ENCODE measurements around the gene WDR27. TPM values are rescaled to one million over a fixed set of nuclear protein-coding genes. Genes with fewer than 3 reads are reported as not detected.

WDR27 gene
- total and polyA plus RNA-seq, 10 of the 15 experiments (the other 5 are each of a cell fraction or from before 2014, with no cell fraction given): 1.9 to 33.2 (median 19.0) TPM

DNA sequence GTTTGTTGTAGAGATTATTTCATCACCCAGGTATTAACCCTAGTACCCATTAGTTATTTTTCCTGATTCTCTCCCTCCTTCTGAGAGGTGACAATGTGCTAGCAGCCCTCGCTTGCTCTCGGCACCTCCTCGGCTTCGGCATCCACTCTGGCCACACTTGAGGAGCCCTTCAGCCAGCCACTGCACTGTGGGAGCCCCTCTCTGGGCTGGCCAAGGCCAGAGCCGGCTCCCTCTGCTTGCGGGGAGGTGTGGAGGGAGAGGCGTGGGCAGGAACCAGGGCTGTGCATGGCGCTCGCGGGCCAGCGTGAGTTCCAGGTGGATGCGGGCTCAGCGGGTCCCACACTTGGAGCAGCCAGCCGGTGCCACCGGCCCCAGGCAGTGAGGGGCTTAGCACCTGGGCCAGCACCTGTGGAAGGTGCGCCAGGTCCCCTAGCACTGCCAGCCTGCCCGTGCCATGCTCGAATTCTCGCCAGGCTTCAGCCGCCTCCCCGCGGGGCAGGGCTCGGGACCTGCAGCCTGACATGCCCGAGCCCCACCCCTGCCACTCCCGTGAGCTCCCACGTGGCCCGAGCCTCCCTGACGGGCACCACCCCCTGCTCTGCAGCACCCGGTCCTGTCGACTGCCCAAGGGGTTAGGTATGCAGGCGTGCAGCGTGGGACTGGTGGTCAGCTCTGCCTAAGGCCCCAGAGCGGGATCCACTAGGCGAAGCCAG, 221.9 kb downstream of the WDR27 start (continued):
- TF ChIP-seq, protein P1, sequence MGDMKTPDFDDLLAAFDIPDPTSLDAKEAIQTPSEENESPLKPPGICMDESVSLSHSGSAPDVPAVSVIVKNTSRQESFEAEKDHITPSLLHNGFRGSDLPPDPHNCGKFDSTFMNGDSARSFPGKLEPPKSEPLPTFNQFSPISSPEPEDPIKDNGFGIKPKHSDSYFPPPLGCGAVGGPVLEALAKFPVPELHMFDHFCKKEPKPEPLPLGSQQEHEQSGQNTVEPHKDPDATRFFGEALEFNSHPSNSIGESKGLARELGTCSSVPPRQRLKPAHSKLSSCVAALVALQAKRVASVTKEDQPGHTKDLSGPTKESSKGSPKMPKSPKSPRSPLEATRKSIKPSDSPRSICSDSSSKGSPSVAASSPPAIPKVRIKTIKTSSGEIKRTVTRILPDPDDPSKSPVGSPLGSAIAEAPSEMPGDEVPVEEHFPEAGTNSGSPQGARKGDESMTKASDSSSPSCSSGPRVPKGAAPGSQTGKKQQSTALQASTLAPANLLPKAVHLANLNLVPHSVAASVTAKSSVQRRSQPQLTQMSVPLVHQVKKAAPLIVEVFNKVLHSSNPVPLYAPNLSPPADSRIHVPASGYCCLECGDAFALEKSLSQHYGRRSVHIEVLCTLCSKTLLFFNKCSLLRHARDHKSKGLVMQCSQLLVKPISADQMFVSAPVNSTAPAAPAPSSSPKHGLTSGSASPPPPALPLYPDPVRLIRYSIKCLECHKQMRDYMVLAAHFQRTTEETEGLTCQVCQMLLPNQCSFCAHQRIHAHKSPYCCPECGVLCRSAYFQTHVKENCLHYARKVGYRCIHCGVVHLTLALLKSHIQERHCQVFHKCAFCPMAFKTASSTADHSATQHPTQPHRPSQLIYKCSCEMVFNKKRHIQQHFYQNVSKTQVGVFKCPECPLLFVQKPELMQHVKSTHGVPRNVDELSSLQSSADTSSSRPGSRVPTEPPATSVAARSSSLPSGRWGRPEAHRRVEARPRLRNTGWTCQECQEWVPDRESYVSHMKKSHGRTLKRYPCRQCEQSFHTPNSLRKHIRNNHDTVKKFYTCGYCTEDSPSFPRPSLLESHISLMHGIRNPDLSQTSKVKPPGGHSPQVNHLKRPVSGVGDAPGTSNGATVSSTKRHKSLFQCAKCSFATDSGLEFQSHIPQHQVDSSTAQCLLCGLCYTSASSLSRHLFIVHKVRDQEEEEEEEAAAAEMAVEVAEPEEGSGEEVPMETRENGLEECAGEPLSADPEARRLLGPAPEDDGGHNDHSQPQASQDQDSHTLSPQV (IDR thresholded peaks at IDR 0.05): no peak
- TF ChIP-seq, protein P2, sequence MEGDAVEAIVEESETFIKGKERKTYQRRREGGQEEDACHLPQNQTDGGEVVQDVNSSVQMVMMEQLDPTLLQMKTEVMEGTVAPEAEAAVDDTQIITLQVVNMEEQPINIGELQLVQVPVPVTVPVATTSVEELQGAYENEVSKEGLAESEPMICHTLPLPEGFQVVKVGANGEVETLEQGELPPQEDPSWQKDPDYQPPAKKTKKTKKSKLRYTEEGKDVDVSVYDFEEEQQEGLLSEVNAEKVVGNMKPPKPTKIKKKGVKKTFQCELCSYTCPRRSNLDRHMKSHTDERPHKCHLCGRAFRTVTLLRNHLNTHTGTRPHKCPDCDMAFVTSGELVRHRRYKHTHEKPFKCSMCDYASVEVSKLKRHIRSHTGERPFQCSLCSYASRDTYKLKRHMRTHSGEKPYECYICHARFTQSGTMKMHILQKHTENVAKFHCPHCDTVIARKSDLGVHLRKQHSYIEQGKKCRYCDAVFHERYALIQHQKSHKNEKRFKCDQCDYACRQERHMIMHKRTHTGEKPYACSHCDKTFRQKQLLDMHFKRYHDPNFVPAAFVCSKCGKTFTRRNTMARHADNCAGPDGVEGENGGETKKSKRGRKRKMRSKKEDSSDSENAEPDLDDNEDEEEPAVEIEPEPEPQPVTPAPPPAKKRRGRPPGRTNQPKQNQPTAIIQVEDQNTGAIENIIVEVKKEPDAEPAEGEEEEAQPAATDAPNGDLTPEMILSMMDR (IDR thresholded peaks at IDR 0.05 in 2 of 3, conservative IDR thresholded peaks at IDR 0.05 in 1 of 3; ENCODE audit: control insufficient read depth in 2 of 3, extremely low read depth in 1 of 3, insufficient read depth in 1 of 3, low read depth in 3 of 3, low read length in 3 of 3): no peak
- no peak for TF ChIP-seq KDM1A (IDR thresholded peaks at IDR 0.05; ENCODE audit: borderline replicate concordance)
- TF ChIP-seq ETV6 (conservative IDR thresholded peaks at IDR 0.05 in 1 of 2, IDR thresholded peaks at IDR 0.05 in 1 of 2; ENCODE audit: borderline replicate concordance in 1 of 2, low read depth in 1 of 2): no peak
- TF ChIP-seq BCL11A (IDR thresholded peaks at IDR 0.05; ENCODE audit: low read depth, low read length): no peak
